ENCODE measurements around the gene CUL3.

Gene CUL3

GRCh38 chr2:224466304-224466895 is 118.8 kb downstream of the CUL3 start:
- DNase-seq: no peak

- DNase-seq: no peak
Observed at GRCh38 chr2:224461391-224461790, 123.8 kb downstream of the CUL3 start.

DNA sequence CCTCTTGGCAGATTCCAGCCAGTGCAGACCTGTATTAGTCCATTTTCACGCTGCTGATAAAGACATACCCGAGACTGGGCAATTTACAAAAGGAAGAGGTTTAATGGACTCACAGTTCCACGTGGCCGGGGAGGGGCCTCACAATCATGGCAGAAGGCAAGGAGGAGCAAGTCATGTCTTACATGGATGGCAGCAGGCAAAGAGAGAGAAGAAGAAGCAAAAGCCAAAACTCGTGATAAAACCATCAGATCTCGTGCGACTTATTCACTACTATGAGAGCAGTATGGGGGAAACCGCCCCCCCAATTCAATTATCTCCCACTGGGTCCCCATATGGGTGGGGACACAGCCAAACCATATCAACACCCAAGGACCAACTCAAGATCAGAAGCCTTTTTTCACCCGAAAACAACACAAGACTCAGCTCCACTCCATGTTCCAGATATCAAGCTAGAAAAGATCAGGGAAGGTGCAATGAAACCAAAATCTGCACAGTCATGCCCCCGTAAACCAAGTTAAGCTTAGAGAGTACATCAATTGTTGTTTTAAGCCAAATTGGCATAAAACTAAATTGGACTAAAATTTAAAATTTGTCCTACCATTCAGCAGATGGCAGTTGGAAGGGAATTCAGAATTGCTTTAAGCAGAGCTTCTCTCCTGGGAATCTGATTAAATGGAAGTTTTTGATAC is 127.6 kb downstream of the CUL3 start:
- DNase-seq: no peak

DNA sequence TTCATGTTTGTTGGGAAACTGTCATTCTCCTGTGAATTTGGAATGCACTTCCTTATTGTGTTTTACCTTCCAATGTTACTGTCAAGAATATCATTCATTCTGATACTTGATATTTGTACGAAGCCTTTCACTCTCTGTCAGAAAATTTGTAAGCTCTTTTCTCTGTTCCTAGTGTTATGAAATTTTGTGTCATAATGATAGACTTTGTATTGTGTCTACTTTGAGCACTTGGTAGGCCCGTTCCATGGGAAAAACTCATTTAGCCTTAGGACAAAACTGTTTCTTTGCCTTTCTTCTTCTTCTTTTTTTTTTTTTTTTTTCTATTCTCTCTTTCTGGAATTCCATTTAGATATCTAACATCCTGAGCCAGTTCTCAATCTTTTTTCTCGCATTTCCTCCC is 131.3 kb downstream of the CUL3 start:
- DNase-seq: no peak

DNA sequence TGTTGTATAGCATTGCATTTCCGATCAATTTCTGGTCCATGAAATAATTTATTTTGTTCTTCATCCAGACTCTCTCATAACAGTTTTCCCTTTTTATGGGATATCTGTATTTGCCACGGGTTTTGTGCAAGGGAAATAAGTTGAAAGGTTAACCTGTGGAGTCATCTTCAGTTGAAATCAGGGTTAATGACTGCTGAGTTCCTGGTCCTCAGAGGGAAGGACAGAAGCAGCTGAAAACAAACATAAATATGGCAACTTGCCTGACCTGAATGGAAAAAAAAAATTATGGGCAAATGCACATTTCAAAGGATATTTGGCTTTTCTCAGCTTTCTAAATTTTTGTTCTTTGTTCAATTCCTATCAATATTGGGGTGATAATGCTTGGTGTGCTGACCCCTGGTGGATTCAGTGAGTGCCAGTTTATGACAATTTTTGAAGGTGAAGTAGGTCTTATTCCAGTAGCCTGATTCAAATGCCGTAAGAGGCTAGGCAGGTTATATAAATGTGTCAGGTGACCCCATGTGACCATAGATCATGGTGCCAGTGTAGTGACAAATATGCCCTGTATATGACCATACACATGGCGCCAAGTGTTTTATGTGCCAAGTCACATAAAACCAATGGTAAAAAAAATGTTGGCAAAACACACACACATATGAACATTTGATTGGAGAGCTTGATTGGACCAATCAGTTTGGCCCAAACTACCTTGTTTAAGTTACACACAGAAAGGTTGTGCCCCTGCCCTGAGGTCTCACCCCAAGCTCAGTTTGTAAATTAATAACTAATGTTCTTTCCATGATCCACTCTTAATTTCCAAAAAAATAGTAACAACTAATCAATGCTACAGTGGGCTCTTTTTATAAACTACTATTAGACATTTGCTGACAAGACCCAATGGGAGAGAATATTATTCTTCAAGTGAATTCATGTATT is 135.7 kb downstream of the CUL3 start:
- peak; percentile 16 for DNase-seq

DNA sequence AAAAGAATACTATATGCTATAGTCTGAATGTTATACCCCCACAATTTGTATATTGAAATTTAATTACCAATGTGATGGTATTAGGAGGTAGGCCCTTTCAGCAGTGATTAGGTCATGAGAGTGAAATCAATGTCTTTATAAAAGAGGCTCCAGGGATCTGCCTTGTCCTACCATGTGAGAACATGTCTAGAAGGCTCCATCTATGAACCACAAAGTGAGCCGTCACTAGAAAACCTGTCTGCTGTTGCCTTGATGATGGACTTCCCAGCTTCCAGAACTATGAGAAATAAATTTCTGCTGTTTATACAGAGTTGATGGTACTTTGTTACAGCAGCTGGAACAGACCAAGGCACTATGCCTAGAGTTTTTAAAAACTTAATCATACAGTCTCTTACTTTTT is 136.9 kb downstream of the CUL3 start:
- no peak for DNase-seq

- DNase-seq: no peak
Observed at GRCh38 chr2:224444783-224445182, 140.4 kb downstream of the CUL3 start.

DNA sequence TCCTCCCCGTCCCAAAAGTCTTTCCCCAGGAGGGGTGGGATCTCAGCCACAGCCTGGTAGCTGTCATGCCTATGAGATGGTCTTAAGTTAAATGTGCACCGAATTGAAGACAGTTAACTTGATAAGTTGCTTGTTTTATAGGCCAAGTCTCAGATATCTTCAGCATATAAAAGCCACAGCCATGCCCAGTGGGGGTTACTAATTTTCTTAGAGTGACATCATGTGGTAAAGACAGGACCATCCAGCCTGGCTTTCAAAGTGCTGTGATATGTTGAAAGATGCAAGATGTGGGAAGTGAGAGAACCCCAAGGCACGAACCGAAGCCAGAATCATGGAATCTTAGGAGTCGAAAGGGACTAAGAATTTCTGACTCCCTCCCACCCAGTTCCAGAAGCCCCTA is 141.1 kb downstream of the CUL3 start:
- DNase-seq: no peak

GRCh38 chr2:224442071-224442967 is 142.8 kb downstream of the CUL3 start:
- peak; percentile 28 for DNase-seq

- no peak for DNase-seq
Observed at GRCh38 chr2:224440988-224441387, 144.2 kb downstream of the CUL3 start.

DNA sequence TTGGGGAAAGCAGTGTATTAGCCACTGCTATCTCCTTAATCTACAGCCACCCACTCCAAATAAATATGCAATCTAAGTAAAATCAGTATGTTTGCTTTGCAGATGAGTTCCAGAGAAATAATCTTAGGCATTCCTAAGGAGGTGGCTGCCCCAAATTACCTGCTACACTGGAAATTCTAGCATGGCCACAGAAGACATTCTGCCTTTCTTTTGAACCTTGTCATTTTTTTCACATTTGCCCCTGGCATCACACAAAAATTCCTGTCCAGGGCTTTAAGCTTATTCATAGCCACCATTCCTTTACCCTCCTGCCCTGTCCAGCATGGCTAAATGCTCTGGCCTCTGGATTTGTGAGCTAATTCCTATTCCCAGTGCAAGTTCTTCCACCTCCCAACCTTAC is 146.4 kb downstream of the CUL3 start:
- no peak for DNase-seq

DNA sequence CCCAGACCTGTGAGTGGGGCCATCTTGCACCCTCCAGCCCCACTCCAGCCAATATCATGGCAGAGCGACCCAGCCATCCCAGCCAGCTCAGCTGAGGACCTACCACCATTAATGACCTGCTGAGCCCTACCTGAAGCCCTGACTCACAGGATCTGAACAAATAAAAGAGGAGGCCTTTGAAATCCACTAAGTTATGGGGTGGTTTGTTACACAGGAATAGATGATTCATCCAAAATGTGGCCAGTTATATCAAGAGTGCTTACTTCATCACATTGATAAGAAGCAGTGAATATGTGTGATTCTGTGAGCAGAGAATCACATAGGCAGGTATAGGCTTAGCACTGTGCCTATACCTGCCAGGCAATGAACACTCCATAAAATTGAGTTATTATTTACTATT is 148.5 kb downstream of the CUL3 start:
- no peak for DNase-seq

DNA sequence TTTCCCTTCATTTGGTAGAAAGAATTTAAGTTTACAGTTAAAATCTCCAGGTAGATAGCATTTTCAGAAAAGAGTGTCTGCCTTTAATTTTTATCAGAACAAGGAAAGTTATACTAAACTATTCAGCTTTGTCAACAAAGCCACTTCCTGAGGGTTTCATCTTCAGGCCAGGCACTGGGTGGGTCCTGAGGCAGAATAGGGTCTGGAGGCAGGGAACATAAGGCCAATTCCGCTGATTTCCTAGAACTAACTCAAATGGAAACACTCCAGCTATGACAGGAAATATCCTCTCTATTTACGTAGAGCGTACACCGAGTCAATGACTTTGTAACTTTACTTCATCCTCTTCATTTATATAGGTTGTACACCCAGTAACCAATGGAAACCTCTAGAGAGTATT is 150.5 kb downstream of the CUL3 start:
- no peak for DNase-seq

- DNase-seq: no peak
Observed at GRCh38 chr2:224433442-224433841, 151.7 kb downstream of the CUL3 start.

- DNase-seq: no peak
Observed at GRCh38 chr2:224432003-224432579, 153.1 kb downstream of the CUL3 start.

DNA sequence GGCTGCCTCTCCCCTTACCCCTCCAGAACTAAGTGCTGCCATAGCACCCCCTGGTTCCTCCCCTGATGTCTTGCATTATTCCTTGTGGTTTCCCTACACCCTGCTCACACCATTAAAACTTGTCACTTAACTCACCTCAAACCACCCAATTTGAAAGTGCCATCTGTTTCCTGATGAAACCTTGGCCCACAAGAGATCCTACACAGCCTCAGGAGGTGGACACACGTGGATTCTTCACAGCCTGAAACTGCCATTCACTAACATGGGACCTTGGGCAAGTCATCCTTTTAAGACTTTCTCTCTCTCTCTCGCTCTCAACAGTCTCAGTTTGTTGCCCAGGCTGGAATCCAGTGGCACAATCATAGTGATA is 155.7 kb downstream of the CUL3 start:
- no peak for DNase-seq

DNA sequence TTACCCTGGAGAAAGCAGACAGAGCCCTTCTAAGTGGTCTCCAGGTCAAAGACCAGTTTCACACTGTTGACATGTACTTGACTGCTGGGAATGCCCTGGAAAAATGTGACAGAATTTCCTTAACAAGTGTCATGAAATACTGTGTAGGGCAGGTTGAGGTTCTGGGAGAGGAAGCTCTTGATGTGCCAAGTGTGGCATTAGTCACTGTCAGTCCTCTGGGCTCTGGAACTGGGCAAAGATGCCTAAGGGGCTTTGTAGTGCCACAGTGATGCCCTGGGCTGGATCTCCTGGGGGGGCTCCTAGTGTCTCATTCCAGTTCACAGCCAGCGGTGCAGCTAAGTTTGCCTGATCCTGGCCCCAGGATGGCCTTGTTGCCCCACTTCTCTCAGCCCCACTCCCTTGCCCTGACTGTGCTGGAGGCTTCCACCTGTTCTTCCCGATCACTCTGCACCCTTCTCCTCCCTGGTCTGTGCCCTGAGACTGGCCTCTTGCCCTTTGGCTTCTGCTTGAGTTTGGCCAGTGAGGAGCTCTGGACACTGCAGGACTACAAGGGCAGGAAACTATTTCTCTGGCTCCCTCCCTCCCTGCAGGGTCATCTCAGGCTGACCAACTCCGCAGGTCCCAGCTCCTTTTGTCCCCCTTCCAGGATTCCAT is 156.2 kb downstream of the CUL3 start:
- DNase-seq: no peak

DNA sequence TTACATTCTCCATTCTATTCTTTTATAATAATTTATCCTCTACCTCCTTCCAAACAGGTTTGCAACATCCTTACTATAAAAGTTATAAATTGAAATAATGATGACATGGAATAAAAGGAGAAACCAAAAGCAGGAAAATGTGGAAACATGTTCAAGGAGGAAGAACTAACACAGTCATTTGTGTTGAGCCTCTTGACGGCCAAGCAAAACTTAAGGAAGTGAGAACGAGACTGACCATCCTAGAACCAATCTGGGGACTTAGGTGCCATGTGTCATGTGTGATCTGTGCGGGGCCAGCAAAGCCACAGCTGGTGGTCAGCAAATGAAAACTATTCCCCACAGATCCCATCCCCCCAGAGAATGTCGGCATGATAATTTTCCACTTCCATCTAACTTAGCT is 157.7 kb downstream of the CUL3 start:
- DNase-seq: no peak

DNA sequence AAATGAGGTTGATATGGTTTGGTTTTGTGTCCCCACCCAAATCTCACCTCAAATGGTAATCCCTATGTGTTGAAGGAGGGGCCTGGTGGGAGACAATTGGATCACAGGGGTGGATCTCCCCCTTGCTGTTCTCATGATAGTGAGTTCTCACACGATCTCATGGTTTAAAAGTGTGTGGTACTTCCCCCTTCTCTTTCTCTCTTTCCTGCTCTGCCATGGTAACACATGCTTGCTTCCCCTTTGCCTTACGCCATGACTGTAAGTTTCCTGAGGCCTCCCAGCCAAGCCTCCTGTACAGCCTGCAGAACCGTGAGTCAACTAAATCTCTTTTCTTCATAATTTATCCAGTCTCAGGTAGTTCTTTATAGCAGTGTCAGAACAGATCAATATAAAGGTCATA is 158.5 kb downstream of the CUL3 start:
- no peak for DNase-seq

- no peak for DNase-seq
Observed at GRCh38 chr2:224421065-224421464, 164.1 kb downstream of the CUL3 start.

Data from stimulated activated CD4-positive, alpha-beta T cell treated with anti-CD3 and anti-CD28 coated beads, Interleukin-15, amount 100 ng/mL, for 24 hours (primary cell).